BLaER1 treated with 17β-estradiol and CSF1 and Interleukin-3, amounts not matched to agents 10 nM and 100 nM (cell line): ENCODE data around the gene DKKL1.

Source experiments
- H3K27ac ChIP-seq, 11 experiments: shearing (Covaris generic); formaldehyde crosslinking; 2 replicates each; pipeline ENCODE4 v1.8.1; 2022
- H3K27me3 ChIP-seq, 11 experiments: shearing (Covaris generic); formaldehyde crosslinking; 2 replicates each; pipeline ENCODE4 v1.8.1; 2022
- H3K36me3 ChIP-seq, 11 experiments: shearing (Covaris generic); formaldehyde crosslinking; 2 replicates each; pipeline ENCODE4 v1.8.1; 2022
- H3K4me1 ChIP-seq, 10 experiments: shearing (Covaris generic); formaldehyde crosslinking; 2 replicates each; pipeline ENCODE4 v1.8.1; 2022
- H3K4me2 ChIP-seq, 11 experiments: shearing (Covaris generic); formaldehyde crosslinking; 2 replicates each; pipeline ENCODE4 v1.8.1; 2022
- H3K4me3 ChIP-seq, 10 experiments: shearing (Covaris generic); formaldehyde crosslinking; 2 replicates each; pipeline ENCODE4 v1.8.1; 2022
- H3K9ac ChIP-seq, 11 experiments: shearing (Covaris generic); formaldehyde crosslinking; 2 replicates each; pipeline ENCODE4 v1.8.1; 2022
- H3K9me3 ChIP-seq, 11 experiments: shearing (Covaris generic); formaldehyde crosslinking; replicated peaks in 1 of 11; 2 replicates each; pipeline ENCODE4 v1.8.1; 2022
- H4K20me1 ChIP-seq, 11 experiments: shearing (Covaris generic); formaldehyde crosslinking; 2 replicates each; pipeline ENCODE4 v1.8.1; 2022
- Cebpa-rat ChIP-seq, 11 experiments: shearing (Covaris generic); IDR thresholded peaks; 2 replicates each; pipeline ENCODE4 v1.8.1; 2022

Gene DKKL1

DNA sequence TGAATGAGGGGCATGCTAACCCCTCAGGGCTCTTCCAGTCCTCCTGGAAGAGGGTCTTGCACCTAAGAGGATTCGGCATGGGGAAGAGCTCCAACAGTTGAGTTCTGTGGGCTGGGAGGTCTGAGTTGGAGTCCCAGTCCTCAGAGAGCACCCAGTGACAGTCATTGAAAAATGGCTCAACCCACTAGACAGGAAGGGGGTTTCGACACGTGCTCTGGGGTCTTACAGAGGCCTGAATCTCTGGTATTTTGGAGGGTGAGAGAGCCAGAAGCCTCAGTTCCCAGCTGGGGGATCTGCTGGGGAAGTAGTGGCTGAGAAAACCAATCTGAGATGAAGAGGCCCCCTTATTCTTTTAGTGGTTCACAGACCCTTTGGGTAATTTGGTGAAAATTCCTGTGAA is 50.6 kb downstream of the DKKL1 start:
- Histone ChIP-seq H3K9ac (peak overlapping the region; percentile 30 to 78 (median 71); a peak in 19 of 22 replicates), H3K36me3 (no peaks in the 10 kb centered on the region), H4K20me1 (no peaks in the 10 kb centered on the region), H3K4me1 (peaks cover 98 to 100% (median 100%) of the 10 kb centered on the region in 10 experiments), H3K27me3 (peaks cover 0 to 7% (median 4%) of the 10 kb centered on the region in 11 experiments; a peak in 18 of 22 replicates), H3K4me2 (peak overlapping the region; percentile 79 to 99 (median 93)), H3K27ac (peak overlapping the region in 10 of 11 experiments; percentile 44 to 86 (median 80); a peak in 20 of 22 replicates), H3K9me3 (no peaks in the 10 kb centered on the region), H3K4me3 (peak overlapping the region in 6 of 10 experiments; percentile 1 to 43 (median 28); a peak in 5 of 20 replicates)
- no peak for TF ChIP-seq Cebpa-rat (IDR thresholded peaks at IDR 0.05)

DNA sequence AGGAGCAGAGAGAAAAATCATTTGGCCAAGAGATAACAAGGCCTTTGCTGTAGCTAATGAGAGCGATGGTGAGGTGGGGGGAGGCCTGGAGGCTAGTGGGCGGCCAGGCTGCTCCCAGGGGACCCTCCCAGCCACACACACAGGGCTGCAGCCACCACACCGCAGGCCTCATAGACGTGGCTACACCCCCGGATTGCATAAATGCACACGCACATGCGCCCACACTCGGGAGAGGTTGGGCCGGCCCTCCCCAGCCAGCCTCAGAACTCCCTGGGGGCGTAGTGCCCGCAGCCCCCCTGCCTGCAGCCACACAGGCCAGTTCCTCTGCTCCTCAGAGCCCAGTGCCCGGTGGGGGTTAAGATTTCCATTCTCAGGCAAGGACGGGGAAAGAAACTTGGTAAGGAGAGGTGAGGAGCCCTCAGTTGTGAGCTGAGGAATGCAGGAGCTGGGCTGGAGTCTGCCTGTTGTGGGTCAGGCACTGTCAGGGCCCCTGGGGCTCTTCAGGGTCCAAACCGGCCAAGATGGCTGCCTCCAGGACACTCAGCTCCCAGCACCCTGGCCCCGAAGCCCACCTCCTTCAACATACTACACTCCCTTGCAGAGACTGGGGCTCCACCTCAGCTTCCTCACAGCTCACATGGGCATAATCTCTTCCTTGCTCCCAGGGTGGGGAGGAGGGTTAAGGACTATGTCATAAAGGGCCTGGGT is 51.6 kb downstream of the DKKL1 start:
- peak overlapping the region; percentile 12 to 86 (median 80); a peak in 21 of 22 replicates for H3K27ac ChIP-seq
- H3K36me3 ChIP-seq: no peaks in the 10 kb centered on the region
- H3K4me3 ChIP-seq: peak overlapping the region in 6 of 10 experiments; percentile 12 to 43 (median 32); a peak in 8 of 20 replicates
- TF ChIP-seq Cebpa-rat (IDR thresholded peaks at IDR 0.05): peak in 6 of 11 experiments; percentile 44 to 80 (median 64); a peak in 9 of 22 replicates
- no peaks in the 10 kb centered on the region for H3K9me3 ChIP-seq
- H3K9ac ChIP-seq: peak overlapping the region in 10 of 11 experiments; percentile 40 to 78 (median 72); a peak in 20 of 22 replicates
- peaks cover 9 to 17% (median 14%) of the 10 kb centered on the region in 11 experiments for H3K27me3 ChIP-seq
- peak overlapping the region; percentile 79 to 99 (median 93) for H3K4me2 ChIP-seq
- peaks cover 88 to 98% (median 92%) of the 10 kb centered on the region in 10 experiments for H3K4me1 ChIP-seq
- H4K20me1 ChIP-seq: no peaks in the 10 kb centered on the region

DNA sequence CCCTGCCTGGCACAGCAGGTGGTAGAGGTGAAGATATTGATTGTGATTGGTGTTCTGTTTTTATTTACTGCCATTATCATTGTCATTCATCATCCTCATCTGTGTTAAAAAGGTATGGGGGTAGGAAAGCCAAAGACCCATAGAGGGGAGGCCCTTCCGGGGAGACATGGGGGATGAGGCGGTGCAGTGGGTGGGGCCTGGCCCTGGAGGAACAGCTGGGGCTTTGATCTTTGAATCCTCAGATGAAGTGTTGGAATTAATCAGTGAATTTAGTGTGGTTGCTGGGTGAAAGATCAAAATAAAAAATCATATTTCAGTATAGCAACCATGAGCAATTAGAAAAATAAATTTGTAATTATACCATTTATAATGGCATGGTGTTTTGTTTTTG is 52.1 kb downstream of the DKKL1 start:
- Histone ChIP-seq H3K27me3 (peaks cover 14 to 23% (median 19%) of the 10 kb centered on the region in 11 experiments), H3K9ac (peak overlapping the region in 9 of 11 experiments; percentile 40 to 78 (median 72); a peak in 13 of 22 replicates), H3K4me3 (peak overlapping the region in 4 of 10 experiments; percentile 12 to 43 (median 28); a peak in 2 of 20 replicates), H4K20me1 (no peaks in the 10 kb centered on the region), H3K36me3 (no peaks in the 10 kb centered on the region), H3K4me2 (peak overlapping the region; percentile 79 to 99 (median 93)), H3K9me3 (peaks cover 0 to 3% (median under 1%) of the 10 kb centered on the region in 11 experiments; a peak in 8 of 22 replicates), H3K27ac (peak overlapping the region; percentile 12 to 86 (median 80); a peak in 21 of 22 replicates), H3K4me1 (peaks cover 82 to 93% (median 87%) of the 10 kb centered on the region in 10 experiments)
- TF ChIP-seq Cebpa-rat (IDR thresholded peaks at IDR 0.05): no peak

DNA sequence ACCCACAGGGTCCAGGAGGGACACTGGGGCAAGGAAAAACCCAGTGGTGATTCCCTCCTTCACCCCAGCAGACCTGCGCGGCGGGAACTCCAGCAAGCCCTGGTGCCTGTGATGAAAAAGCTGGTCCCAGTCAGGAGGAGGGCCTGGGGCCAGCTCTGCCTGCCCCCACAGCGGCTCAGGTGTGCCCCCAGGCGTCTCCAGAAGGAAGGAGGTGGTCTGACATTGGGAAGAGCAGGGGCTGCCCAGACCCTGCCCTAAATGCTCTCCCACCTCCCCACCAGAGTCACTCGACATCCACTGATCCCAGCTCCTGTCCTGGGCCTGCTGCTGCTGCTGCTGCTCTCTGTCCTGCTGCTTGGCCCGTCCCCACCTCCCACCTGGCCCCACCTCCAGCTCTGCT is 53.4 kb downstream of the DKKL1 start:
- TF ChIP-seq Cebpa-rat (IDR thresholded peaks at IDR 0.05): no peak
- Histone ChIP-seq H3K27me3 (peaks cover 26 to 36% (median 32%) of the 10 kb centered on the region in 11 experiments), H3K4me2 (peak overlapping the region; percentile 79 to 99 (median 93))

DNA sequence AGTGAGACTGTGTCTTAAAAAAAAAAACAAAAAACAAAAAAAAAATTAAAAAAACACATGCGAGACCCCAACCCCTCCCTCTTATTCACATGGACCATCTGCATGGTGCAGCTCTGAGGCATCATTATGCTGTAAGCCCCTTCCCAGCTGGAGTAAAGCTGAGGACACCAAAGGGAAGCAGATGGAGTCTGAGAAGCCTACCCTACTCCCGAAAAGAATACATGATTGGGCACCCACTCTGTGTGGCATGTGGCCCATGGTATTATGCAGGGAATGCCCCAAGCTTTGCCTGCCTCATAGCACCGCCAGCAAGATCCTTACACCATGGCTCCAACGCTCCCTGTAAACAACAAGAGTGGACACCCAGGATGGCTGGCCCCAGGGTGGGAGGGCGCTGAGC is 54.8 kb downstream of the DKKL1 start:
- 0 out of 20 replicates have a peak overlapping the region, but pooled peaks of 1 of the 10 experiments have one; percentile 17 for H3K4me3 ChIP-seq
- peak overlapping the region; percentile 79 to 99 (median 93) for H3K4me2 ChIP-seq
- H3K27ac ChIP-seq: peak overlapping the region in 3 of 11 experiments; percentile 58 to 66 (median 60); a peak in 4 of 22 replicates
- H3K9me3 ChIP-seq: peaks cover 0 to 9% (median 4%) of the 10 kb centered on the region in 11 experiments; a peak in 11 of 22 replicates
- peaks cover 70 to 88% (median 81%) of the 10 kb centered on the region in 10 experiments for H3K4me1 ChIP-seq
- H3K36me3 ChIP-seq: no peaks in the 10 kb centered on the region
- TF ChIP-seq Cebpa-rat (IDR thresholded peaks at IDR 0.05): no peak
- no peak overlapping the region for H3K9ac ChIP-seq
- peaks cover 0 to 13% (median 5%) of the 10 kb centered on the region in 11 experiments; a peak in 10 of 22 replicates for H4K20me1 ChIP-seq
- H3K27me3 ChIP-seq: peaks cover 41 to 50% (median 47%) of the 10 kb centered on the region in 11 experiments

More for the DNA sequence above, 53.4 kb downstream of the DKKL1 start:
- peak overlapping the region in 8 of 11 experiments; percentile 18 to 48 (median 42); a peak in 14 of 22 replicates for H3K9ac ChIP-seq
- peak overlapping the region in 2 of 10 experiments; percentile 14 to 17; a peak in 1 of 20 replicates for H3K4me3 ChIP-seq
- no peaks in the 10 kb centered on the region for H4K20me1 ChIP-seq
- H3K9me3 ChIP-seq: peaks cover 0 to 9% (median 4%) of the 10 kb centered on the region in 11 experiments; a peak in 11 of 22 replicates
- peaks cover 70 to 89% (median 82%) of the 10 kb centered on the region in 10 experiments for H3K4me1 ChIP-seq
- no peaks in the 10 kb centered on the region for H3K36me3 ChIP-seq
- H3K27ac ChIP-seq: peak overlapping the region in 8 of 11 experiments; percentile 7 to 66 (median 56); a peak in 13 of 22 replicates

DNA sequence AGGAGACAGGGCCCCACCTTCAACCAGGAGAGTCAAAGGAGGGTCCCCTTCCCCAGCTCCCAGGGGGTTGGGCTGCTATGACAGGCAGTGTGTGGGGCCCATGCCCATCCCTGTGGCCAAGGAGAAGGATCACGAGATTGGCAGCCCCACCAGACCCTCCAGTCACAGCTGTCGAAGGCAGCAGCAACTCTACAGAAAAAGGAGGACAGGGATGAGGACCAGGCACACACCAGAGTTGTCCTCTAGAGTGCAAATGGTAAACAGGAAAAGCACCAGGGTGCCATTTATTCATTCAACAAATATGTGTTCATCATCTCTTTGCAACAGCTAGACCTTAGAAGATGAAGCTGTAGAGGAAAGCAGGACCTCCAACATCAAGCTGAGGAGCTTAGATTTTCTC is 55.5 kb downstream of the DKKL1 start:
- peaks cover 47 to 57% (median 53%) of the 10 kb centered on the region in 11 experiments for H3K27me3 ChIP-seq
- no peaks in the 10 kb centered on the region for H3K36me3 ChIP-seq
- peak overlapping the region in 9 of 11 experiments; percentile 85 to 99 (median 94); a peak in 17 of 22 replicates for H3K4me2 ChIP-seq
- H3K4me1 ChIP-seq: peaks cover 70 to 88% (median 81%) of the 10 kb centered on the region in 10 experiments
- no peak for TF ChIP-seq Cebpa-rat (IDR thresholded peaks at IDR 0.05)
- H3K9me3 ChIP-seq: peaks cover 0 to 9% (median 4%) of the 10 kb centered on the region in 11 experiments; a peak in 11 of 22 replicates
- H3K27ac ChIP-seq: no peak overlapping the region
- H3K4me3 ChIP-seq: no peak overlapping the region
- peaks cover 0 to 14% (median 6%) of the 10 kb centered on the region in 11 experiments; a peak in 10 of 22 replicates for H4K20me1 ChIP-seq
- no peak overlapping the region for H3K9ac ChIP-seq

DNA sequence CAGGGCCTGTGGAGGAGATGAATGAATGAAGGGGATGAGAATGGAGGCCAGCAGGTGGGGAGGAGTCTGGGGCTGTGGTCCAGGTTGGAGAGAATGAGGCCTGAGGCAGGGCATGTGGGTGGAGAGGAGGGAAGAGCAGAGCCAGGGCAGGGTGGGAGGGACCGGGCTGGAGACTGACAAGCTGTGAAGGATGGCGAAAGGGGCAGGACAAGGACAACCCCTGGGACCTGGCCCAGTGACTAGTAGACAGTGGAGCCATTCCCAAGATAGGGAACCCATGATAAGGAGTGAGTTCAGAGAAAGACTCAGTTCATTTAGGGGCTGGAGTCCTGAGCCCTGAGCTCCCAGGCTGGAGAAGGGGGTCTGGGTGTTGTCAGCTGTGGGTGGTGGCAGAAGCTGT is 56.5 kb downstream of the DKKL1 start:
- Histone ChIP-seq H3K27me3 (peaks cover 58 to 67% (median 64%) of the 10 kb centered on the region in 11 experiments), H3K27ac (no peak overlapping the region), H4K20me1 (peaks cover 0 to 14% (median 6%) of the 10 kb centered on the region in 11 experiments; a peak in 10 of 22 replicates), H3K36me3 (no peaks in the 10 kb centered on the region), H3K4me2 (peak overlapping the region in 2 of 11 experiments; percentile 94 to 99; a peak in 2 of 22 replicates), H3K9me3 (peaks cover 0 to 9% (median 4%) of the 10 kb centered on the region in 11 experiments; a peak in 11 of 22 replicates), H3K4me1 (peaks cover 60 to 82% (median 78%) of the 10 kb centered on the region in 10 experiments), H3K9ac (no peak overlapping the region), H3K4me3 (no peak overlapping the region)
- no peak for TF ChIP-seq Cebpa-rat (IDR thresholded peaks at IDR 0.05)

DNA sequence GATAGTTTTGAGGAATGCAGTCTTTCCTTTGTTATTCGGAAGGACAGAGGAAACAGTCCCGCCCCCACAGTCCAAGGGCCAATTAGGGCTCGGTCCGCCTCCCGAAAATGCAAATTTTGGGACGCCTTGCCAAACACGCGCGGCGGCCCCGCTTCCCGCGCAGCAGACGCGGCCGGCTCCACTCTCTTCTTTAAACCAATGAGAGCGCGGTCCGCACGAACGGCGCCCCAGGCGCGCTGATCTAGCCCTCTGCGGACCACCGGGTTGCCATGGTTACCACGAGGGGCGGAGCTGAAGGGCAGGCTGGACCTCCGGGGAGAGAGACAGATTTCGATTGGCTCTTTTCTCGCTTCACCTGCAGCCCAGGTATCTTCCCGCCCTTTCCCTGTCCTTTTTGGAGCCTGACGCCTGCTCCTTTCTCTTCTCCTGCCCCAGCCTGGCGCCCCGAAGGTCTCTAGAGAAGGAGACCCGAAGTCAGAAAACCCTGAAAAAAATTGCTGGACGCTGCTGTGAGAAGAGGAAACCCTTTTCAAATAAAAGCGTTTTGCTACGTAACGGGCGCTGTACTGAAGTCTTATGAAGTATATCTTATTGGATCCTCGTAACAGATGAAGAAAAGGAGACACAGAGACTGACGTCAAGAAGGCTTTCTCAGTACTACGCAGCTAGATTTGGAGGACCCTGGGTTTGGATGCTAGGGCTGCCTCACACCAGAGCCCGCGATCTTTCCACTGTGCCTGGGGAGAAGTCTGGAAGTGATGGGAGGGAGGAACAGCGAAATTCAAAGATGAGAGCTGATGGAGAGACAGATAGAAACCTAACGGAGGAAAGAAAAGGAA is 57.6 kb downstream of the DKKL1 start:
- peaks cover 0 to 14% (median 6%) of the 10 kb centered on the region in 11 experiments; a peak in 10 of 22 replicates for H4K20me1 ChIP-seq
- TF ChIP-seq Cebpa-rat (IDR thresholded peaks at IDR 0.05): no peak
- no peak overlapping the region for H3K9ac ChIP-seq
- H3K36me3 ChIP-seq: no peaks in the 10 kb centered on the region
- H3K27me3 ChIP-seq: peaks cover 68 to 77% (median 74%) of the 10 kb centered on the region in 11 experiments
- H3K4me1 ChIP-seq: peaks cover 59 to 82% (median 78%) of the 10 kb centered on the region in 10 experiments
- peak overlapping the region in 9 of 11 experiments; percentile 5 to 48 (median 29); a peak in 10 of 22 replicates for H3K4me2 ChIP-seq
- peak overlapping the region in 2 of 10 experiments; percentile 16 to 22; a peak in 2 of 20 replicates for H3K4me3 ChIP-seq
- peaks cover 0 to 9% (median 4%) of the 10 kb centered on the region in 11 experiments; a peak in 11 of 22 replicates for H3K9me3 ChIP-seq
- no peak overlapping the region for H3K27ac ChIP-seq
